Panc1 (cell line): ENCODE results near the gene NKAIN2.

Experiments used
- CTCF ChIP-seq: fragments of 450-650 bp; IDR thresholded peaks from 2 replicates; pipeline ENCODE4 v1.5.1; 2017; ENCODE audit warnings: mild to moderate bottlenecking
- POLR2AphosphoS5 ChIP-seq: IDR thresholded peaks from 2 replicates; pipeline ENCODE4 v1.6.1; 2012; ENCODE audit warnings: mild to moderate bottlenecking, low read depth, low read length, moderate library complexity
- REST ChIP-seq, 2 experiments: IDR thresholded peaks; 2 replicates each; pipeline ENCODE4 v1.6.1; 2011 to 2012; ENCODE audit warnings: low read depth in 2 of 2, control low read depth in 1 of 2, low read length in 1 of 2, mild to moderate bottlenecking in 1 of 2, moderate library complexity in 1 of 2; ENCODE audit not compliant: insufficient read depth in 1 of 2
- SIN3A ChIP-seq: IDR thresholded peaks from 2 replicates; pipeline ENCODE4 v1.6.1; 2012; ENCODE audit warnings: low read depth, mild to moderate bottlenecking, low read length, moderate library complexity, borderline replicate concordance; ENCODE audit not compliant: insufficient read depth
- TCF7L2 ChIP-seq: IDR thresholded peaks from 2 replicates; pipeline ENCODE4 v1.6.1; 2011; ENCODE audit warnings: mild to moderate bottlenecking, low read depth, low read length, inconsistent platforms

DNA sequence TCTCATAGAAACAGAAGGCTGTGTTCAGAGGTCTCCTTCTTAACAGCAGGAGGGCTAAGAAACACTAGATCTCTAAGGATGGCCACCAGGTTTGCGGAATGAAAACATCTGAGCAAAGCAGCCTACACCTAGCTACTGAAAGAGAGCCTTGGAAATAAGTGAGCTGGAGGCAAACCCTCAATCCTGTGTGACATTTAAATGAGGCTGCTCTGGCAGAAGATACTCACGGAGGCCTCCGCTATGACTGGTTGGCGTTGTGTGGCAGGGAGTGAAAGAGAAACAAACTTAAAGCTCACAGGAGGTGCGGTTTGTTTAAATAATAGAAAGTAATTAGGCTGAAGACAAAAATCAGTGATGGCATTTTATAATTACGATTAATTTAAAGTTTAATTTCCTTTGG, 996.6 kb downstream of the NKAIN2 start:
- no peak for TF ChIP-seq CTCF
- no peak for TF ChIP-seq REST (IDR thresholded peaks at IDR 0.05; ENCODE audit: insufficient read depth in 1 of 2, low read depth in 2 of 2, low read length in 1 of 2)
- no peak for TF ChIP-seq POLR2AphosphoS5
- TF ChIP-seq TCF7L2, result no peak
- no peak for TF ChIP-seq SIN3A
